Measurements from ENCODE around the gene PCGF1. TPM values are rescaled to one million over a fixed set of nuclear protein-coding genes. Genes with fewer than 3 reads are reported as not detected.

PCGF1 gene
- total and polyA plus RNA-seq, 9 of the 15 experiments (the other 6 are each of a cell fraction or from before 2014, with no cell fraction given): 20.3 to 45.7 (median 29.3) TPM

- TF ChIP-seq FOXO4 (CRISPR knock-in tag; IDR thresholded peaks at IDR 0.05) (no peak), POLR3G (IDR thresholded peaks at IDR 0.05; ENCODE audit: extremely low read depth, insufficient read length, insufficient replicate concordance) (no peak), ILF3 (IDR thresholded peaks at IDR 0.05; ENCODE audit: borderline replicate concordance) (no peak), ARID3A (IDR thresholded peaks at IDR 0.05; ENCODE audit: borderline replicate concordance, low read depth, low read length) (no peak), LEF1 (IDR thresholded peaks at IDR 0.05) (no peak), FOS (IDR thresholded peaks at IDR 0.05; ENCODE audit: extremely low read depth, insufficient read length) (no peak), TAF7 (tag; IDR thresholded peaks at IDR 0.05) (no peak)
- TF ChIP-seq, protein P1, sequence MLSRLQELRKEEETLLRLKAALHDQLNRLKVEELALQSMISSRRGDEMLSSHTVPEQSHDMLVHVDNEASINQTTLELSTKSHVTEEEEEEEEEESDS (CRISPR knock-in tag; IDR thresholded peaks at IDR 0.05): no peak
These were observed 9.2 kb upstream of the PCGF1 start (continued) for GRCh38 chr2:74516650-74517049.

All from K562 (cell line).